RWPE1 (cell line): ENCODE measurements around the gene TRPM2.
A peak's percentile ranks its signal among the peaks of the same experiment; 100 is the strongest.

Source experiments
- CTCF ChIA-PET: fragments of 350-600 bp; sonication (Branson Sonifier 250); formaldehyde crosslinking; extraction: SDS; loops from one replicate; lab custom pipeline; 2021; lab: Yijun Ruan, JAX
- POLR2A ChIA-PET: fragments of 400-600 bp; formaldehyde crosslinking; extraction: SDS; loops from one replicate; lab custom pipeline; 2020; ENCODE audit warnings: antibody characterized with exemption; ENCODE audit not compliant: low non-redundant PET; lab: Yijun Ruan, JAX
- DNase-seq: peaks from one replicate; pipeline ENCODE4 v3.0.0; 2012; ENCODE audit warnings: low spot score
- H3K27ac ChIP-seq: fragments of 450-650 bp; 2 replicates; pipeline ENCODE4 v1.5.1; 2017
- TF ChIP-seq, protein P1 (sequence below): fragments of 450-650 bp; conservative IDR thresholded peaks from 2 replicates; pipeline ENCODE4 v1.5.1; 2017; ENCODE audit warnings: low read depth, mild to moderate bottlenecking

Gene TRPM2

DNA sequence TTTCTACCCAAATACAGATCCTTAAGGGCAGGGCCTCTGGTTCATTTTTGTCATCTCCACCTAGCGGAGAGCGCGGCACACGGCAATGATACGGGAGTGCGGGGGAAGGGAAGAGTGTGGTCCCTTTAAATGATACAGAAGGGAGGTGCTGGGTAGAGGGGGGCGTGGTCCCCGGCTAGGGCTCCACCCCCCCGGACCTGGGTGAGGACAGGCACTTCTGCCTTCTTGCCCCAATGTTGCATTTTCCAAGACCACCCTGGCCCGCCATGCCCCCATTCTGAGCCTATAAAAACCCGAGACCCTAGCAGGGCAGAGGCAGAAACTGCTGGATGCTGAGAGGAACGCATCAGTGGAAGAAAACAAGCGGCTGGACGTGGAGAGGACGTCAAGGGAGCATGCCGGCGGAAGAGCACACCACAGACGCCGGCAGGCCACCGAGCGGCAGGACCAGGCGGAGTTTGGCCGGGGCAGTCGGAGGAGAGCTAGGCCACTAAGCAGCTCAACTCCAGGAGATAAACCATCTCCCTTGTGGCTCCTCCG is 131.9 kb downstream of the TRPM2 start:
- TF ChIP-seq, protein P1, sequence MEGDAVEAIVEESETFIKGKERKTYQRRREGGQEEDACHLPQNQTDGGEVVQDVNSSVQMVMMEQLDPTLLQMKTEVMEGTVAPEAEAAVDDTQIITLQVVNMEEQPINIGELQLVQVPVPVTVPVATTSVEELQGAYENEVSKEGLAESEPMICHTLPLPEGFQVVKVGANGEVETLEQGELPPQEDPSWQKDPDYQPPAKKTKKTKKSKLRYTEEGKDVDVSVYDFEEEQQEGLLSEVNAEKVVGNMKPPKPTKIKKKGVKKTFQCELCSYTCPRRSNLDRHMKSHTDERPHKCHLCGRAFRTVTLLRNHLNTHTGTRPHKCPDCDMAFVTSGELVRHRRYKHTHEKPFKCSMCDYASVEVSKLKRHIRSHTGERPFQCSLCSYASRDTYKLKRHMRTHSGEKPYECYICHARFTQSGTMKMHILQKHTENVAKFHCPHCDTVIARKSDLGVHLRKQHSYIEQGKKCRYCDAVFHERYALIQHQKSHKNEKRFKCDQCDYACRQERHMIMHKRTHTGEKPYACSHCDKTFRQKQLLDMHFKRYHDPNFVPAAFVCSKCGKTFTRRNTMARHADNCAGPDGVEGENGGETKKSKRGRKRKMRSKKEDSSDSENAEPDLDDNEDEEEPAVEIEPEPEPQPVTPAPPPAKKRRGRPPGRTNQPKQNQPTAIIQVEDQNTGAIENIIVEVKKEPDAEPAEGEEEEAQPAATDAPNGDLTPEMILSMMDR, result no peak
- ChIA-PET CTCF (interaction anchor here (0.8 kb wide), 1 partner anchor 224 kb away, joined by 4 read pairs; no protein-coding TSS in a partner anchor), POLR2A (no interaction called here)
- H3K27ac ChIP-seq, result no peak overlapping the region
- DNase-seq, result no peak

DNA sequence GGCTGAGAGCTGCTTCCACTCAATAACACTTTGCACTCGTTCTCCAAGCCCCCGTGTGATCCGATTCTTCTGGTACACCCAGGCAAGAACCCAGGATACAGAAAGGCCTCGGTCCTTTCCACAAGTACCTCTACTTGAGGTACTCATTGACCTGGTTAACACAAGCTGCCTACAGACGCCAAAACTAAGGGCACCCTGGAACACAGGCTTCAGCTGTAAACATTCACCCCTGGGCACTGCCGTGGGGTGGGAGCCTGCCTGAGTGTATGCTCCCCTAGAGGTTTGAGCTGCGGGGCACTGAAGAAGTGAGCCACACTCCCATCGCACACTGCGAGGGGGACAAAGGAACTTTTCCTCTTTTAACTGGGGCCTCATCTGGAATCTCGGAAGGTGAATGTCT is 132.4 kb downstream of the TRPM2 start:
- no peak overlapping the region for H3K27ac ChIP-seq

DNA sequence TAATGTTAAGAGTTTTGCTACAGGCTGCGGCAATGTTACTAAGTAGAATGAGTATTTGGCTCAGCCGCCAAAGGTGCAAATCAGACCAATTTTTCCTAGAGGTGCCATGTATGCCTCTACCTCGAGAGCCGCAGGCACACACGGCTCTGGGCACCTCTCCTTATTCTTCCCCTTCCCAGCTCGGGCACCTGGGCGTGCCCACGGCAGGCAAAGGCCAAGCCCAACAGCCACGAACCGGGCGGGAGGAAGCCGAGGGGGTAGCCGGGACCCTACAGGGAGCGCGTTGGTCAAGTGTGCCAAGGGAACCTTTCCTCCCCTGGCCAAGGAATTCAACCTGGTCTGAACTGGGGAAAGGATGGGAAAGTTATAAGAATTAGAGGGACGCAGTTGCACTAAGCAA is 132.9 kb downstream of the TRPM2 start:
- TF ChIP-seq, protein P1, result no peak
- H3K27ac ChIP-seq, result no peak overlapping the region
- no peak for DNase-seq
- POLR2A ChIA-PET, result no interaction called here
- CTCF ChIA-PET, result no interaction called here

More for the DNA sequence above, 132.4 kb downstream of the TRPM2 start:
- no peak for DNase-seq
- ChIA-PET CTCF (interaction anchor here (0.8 kb wide), 1 partner anchor 225 kb away, joined by 4 read pairs; no protein-coding TSS in a partner anchor), POLR2A (no interaction called here)
- TF ChIP-seq, protein P1, result no peak

DNA sequence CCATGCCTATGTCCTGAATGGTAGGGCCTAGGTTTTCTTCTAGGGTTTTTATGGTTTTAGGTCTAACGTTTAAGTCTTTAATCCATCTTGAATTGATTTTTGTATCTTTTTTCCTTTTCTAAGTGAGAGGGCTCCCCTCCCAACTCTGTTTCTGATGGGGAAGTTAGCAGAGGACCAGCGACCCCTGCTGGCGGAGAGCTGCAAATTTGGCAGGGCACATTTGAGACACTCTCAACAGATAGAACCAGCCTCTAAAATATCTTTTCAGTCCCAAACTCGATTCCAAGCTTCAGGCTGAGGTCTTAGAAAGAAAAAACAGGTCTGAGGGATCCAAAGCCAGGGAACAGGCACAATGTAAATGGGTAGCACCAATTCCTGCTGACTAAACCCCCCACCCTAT is 134.4 kb downstream of the TRPM2 start:
- no peak overlapping the region for H3K27ac ChIP-seq
- POLR2A ChIA-PET, result no interaction called here
- TF ChIP-seq, protein P1, result peak; percentile 35
- no peak for DNase-seq
- CTCF ChIA-PET, result no interaction called here

DNA sequence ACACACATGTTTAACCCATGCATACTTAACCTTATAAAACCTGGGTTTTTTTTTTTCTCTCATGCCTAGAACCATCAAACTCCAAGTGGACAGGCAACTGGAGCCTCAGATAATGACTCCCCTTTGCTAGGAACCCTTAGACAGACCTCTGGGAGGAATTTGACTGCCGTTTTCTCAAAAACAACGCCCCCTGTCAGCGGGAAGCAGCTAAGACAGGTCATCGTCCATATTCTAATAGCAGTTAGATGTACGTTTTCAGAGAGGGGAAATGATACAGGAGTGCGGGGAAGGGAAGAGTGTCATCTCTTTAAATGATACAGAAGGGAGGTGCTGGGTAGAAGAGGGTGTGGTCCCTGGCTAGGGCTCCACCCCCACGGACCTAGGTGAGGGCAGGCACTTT is 136.5 kb downstream of the TRPM2 start:
- POLR2A ChIA-PET, result no interaction called here
- no peak for DNase-seq
- H3K27ac ChIP-seq, result no peak overlapping the region
- TF ChIP-seq, protein P1, result no peak
- CTCF ChIA-PET, result interaction anchor here (0.6 to 0.7 kb wide), 2 partner anchors 182 to 438 kb away, joined by 3 read pairs; no protein-coding TSS in a partner anchor

DNA sequence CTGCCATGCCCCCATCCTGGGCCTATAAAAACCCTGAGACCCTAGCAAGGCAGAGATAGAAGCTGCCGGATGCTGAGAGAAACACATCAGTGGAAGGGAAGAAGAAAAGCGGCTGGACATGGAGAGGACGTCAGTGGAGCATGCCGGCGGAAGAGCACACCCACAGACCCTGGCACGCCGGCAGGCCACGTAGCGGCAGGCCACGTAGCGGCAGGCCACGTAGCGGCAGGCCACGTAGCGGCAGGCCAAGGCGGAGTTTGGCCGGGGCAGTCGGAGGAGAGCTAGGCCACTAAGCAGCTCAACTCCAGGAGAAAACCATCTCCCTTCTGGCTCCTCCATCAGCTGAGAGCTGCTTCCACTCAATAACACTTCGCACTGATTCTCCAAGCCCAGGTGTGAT is 137.0 kb downstream of the TRPM2 start:
- ChIA-PET CTCF (no interaction called here), POLR2A (no interaction called here)

More for the DNA sequence above, 137.0 kb downstream of the TRPM2 start:
- no peak for DNase-seq
- TF ChIP-seq, protein P1, result no peak
- no peak overlapping the region for H3K27ac ChIP-seq
